ENCODE data around the gene EEF1A2.

DNA sequence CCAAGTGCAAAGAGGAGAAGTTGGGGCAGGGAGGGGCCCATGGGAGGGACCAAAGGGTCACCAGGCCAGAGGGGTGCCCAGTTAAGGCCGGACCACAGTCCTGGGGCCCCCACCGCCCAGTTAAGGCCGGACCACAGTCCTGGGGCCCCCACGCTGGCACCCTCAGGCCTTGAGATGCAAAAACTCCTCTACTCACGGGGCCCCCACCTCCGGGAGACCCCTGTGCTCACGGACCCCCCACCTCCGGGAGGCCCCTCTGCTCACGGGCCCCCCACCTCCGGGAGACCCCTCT is 43.4 kb downstream of the EEF1A2 start:
- TF ChIP-seq POLR2AphosphoS5 (IDR thresholded peaks at IDR 0.05; ENCODE audit: insufficient read depth, low read depth, low read length) = no peak
- TF ChIP-seq, protein P1, sequence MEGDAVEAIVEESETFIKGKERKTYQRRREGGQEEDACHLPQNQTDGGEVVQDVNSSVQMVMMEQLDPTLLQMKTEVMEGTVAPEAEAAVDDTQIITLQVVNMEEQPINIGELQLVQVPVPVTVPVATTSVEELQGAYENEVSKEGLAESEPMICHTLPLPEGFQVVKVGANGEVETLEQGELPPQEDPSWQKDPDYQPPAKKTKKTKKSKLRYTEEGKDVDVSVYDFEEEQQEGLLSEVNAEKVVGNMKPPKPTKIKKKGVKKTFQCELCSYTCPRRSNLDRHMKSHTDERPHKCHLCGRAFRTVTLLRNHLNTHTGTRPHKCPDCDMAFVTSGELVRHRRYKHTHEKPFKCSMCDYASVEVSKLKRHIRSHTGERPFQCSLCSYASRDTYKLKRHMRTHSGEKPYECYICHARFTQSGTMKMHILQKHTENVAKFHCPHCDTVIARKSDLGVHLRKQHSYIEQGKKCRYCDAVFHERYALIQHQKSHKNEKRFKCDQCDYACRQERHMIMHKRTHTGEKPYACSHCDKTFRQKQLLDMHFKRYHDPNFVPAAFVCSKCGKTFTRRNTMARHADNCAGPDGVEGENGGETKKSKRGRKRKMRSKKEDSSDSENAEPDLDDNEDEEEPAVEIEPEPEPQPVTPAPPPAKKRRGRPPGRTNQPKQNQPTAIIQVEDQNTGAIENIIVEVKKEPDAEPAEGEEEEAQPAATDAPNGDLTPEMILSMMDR (IDR thresholded peaks at IDR 0.05; ENCODE audit: extremely low read depth in 1 of 2, insufficient read depth in 1 of 2, low read depth in 1 of 2, low read length in 2 of 2) = no peak

Measured in endothelial cell of umbilical vein (primary cell).